GM12872 (cell line): ENCODE results near the gene CA10.

Experiments used
- CTCF ChIP-seq: IDR thresholded peaks from 3 replicates; pipeline ENCODE4 v1.5.1; 2011; ENCODE audit warnings: low read depth, mild to moderate bottlenecking, low read length, moderate library complexity; ENCODE audit not compliant: insufficient read depth

The CA10 gene

GRCh38 chr17:52048137-52048898 lies 110.2 kb downstream of the CA10 start:
- no peak for TF ChIP-seq CTCF

DNA sequence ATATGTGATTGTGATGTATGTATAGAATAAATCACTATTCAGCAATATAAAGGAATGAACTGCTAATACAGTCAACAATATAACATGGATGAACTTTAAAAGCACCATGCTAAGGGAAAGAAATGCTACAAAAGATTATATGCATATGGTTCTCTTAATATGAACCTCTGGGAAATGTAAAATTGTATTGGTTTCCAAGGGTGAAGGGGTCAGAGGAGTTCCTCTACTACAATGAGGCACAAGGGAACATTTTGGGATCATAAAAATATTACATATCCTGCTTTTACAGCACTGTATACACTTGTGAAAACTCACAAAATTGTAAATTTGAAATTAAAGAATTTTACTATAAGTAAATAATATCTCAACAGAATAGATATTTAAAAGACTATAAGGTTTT lies 111.4 kb downstream of the CA10 start:
- TF ChIP-seq CTCF: no peak

- TF ChIP-seq CTCF: no peak
Measured at GRCh38 chr17:52041123-52041617, 117.3 kb downstream of the CA10 start.

DNA sequence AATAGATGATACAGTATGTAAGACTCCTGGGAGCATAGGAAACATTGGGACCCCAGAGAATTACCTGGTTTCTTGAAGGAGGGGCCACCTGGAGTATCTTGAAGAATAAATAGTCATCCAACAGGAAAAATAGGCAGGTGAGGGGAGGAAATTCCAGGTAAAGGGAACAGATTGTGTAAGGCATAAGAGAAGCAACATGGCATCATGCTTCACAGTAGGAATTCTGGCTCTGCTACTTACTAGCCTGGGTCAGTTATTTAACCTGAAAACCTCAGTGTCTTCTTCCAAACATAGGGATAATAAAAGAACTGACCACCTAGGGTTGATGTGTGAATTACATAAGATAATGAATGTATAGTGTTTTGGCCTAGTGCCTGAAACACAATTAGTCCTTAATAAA lies 122.1 kb downstream of the CA10 start:
- TF ChIP-seq CTCF: no peak

- TF ChIP-seq CTCF: no peak
Measured at GRCh38 chr17:52035336-52035915, 123.1 kb downstream of the CA10 start.

DNA sequence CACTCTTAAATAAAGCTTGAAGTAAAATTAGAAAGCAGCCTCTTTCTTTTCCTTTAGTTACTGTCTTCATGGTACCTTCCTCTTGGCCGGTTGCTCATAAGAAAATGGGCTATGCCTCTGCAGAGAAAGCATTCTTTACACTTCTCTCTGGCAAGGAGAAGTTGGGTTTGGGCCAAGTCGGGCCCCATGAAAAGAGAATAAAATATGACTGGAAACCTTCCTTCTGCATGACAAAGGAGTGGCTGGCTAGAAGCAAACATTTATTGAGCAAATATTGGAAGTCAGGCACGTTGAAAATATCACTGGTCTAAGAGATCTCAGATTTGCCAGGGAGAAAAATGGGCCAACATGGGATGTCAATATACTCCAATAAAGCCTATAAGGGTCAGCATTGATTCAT lies 126.1 kb downstream of the CA10 start:
- TF ChIP-seq CTCF: no peak

GRCh38 chr17:52030052-52030451 lies 128.5 kb downstream of the CA10 start:
- TF ChIP-seq CTCF: no peak
